ENCODE measurements around the gene METTL5. TPM values are rescaled to one million over a fixed set of nuclear protein-coding genes. Genes with fewer than 3 reads are reported as not detected.
"Not testable (repeated sequence)": the region's sequence is repeated elsewhere in the genome, so short reads cannot be mapped to it uniquely, and the experiment has no call there.

METTL5 gene
- total and polyA plus RNA-seq, 12 donors: 55.7 to 87.3 (median 69.1) TPM

- WGBS, 2 donors: 81 to 84% methylated on average over 1 of the region's 1 CpG
Observed at GRCh38 chr2:169819106-169819505, 5.6 kb downstream of the METTL5 start.

DNA sequence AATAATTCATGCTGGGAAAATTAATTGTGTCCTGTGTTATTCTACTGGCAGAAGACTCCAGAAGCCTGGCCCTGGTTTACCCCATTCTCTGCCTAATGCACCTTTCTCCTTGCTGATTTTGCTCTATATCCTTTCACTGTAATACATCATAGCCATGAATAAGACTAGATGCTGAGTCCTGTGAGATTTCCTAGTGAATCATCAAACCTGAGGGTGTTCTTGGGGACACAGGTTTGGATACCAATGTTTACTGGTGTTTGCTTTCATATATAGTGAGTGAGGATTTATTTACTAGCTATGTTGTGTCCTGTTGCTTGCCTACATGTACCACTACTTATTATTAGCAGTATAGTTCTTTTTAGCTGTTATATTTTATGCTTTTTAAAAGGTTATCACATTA lies 6.5 kb downstream of the METTL5 start:
- peaks cover 0 to 24% (median 16%) of the 10 kb centered on the region in 9 donors for H3K4me1 ChIP-seq
- no peak for ATAC-seq
- peaks cover 0 to 85% (median 32%) of the 10 kb centered on the region in 9 donors for H3K36me3 ChIP-seq
- intact Hi-C loops (cut with DNase I): no loop called here
- TF ChIP-seq, protein P1, sequence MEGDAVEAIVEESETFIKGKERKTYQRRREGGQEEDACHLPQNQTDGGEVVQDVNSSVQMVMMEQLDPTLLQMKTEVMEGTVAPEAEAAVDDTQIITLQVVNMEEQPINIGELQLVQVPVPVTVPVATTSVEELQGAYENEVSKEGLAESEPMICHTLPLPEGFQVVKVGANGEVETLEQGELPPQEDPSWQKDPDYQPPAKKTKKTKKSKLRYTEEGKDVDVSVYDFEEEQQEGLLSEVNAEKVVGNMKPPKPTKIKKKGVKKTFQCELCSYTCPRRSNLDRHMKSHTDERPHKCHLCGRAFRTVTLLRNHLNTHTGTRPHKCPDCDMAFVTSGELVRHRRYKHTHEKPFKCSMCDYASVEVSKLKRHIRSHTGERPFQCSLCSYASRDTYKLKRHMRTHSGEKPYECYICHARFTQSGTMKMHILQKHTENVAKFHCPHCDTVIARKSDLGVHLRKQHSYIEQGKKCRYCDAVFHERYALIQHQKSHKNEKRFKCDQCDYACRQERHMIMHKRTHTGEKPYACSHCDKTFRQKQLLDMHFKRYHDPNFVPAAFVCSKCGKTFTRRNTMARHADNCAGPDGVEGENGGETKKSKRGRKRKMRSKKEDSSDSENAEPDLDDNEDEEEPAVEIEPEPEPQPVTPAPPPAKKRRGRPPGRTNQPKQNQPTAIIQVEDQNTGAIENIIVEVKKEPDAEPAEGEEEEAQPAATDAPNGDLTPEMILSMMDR (IDR thresholded peaks at IDR 0.05): no peak
- no peak for DNase-seq
- no peak overlapping the region for H3K27ac ChIP-seq
- H3K9me3 ChIP-seq: peaks cover 0 to 13% (median 0%) of the 10 kb centered on the region in 11 donors
- no peaks in the 10 kb centered on the region for H3K27me3 ChIP-seq
- H3K4me3 ChIP-seq: no peak overlapping the region

More at GRCh38 chr2:169819106-169819505, 5.6 kb downstream of the METTL5 start:
- H3K9me3 ChIP-seq: peaks cover 0 to 13% (median 0%) of the 10 kb centered on the region in 11 donors
- ATAC-seq: no peak
- DNase-seq: no peak
- no peak overlapping the region for H3K27ac ChIP-seq
- TF ChIP-seq, protein P1 (IDR thresholded peaks at IDR 0.05): no peak
- peaks cover 0 to 33% (median 24%) of the 10 kb centered on the region in 9 donors for H3K4me1 ChIP-seq
- intact Hi-C loops (cut with DNase I): no loop called here
- H3K27me3 ChIP-seq: no peaks in the 10 kb centered on the region
- H3K36me3 ChIP-seq: peaks cover 0 to 76% (median 30%) of the 10 kb centered on the region in 9 donors
- no peak overlapping the region for H3K4me3 ChIP-seq

GRCh38 chr2:169817369-169817768 lies 7.3 kb downstream of the METTL5 start:
- ATAC-seq; DNase-seq; intact Hi-C loops (cut with DNase I); H3K27ac ChIP-seq; H3K4me3 ChIP-seq; H3K27me3 ChIP-seq: not testable (repeated sequence)
- 97 to 99% methylated on average over 6 of the region's 6 CpGs for WGBS, 2 donors
- peaks cover 0 to 13% (median 0%) of the 10 kb centered on the region in 11 donors for H3K9me3 ChIP-seq
- peaks cover 0 to 94% (median 39%) of the 10 kb centered on the region in 9 donors for H3K36me3 ChIP-seq
- peaks cover 0 to 15% (median 7%) of the 10 kb centered on the region in 9 donors for H3K4me1 ChIP-seq

GRCh38 chr2:169816961-169817360 lies 7.7 kb downstream of the METTL5 start:
- H3K27me3 ChIP-seq; H3K4me3 ChIP-seq; intact Hi-C loops (cut with DNase I); H3K27ac ChIP-seq; DNase-seq; ATAC-seq: not testable (repeated sequence)
- H3K36me3 ChIP-seq: peaks cover 0 to 98% (median 44%) of the 10 kb centered on the region in 9 donors
- H3K4me1 ChIP-seq: peaks cover 0 to 11% (median 4%) of the 10 kb centered on the region in 9 donors
- peaks cover 0 to 13% (median 0%) of the 10 kb centered on the region in 11 donors for H3K9me3 ChIP-seq

- WGBS, 2 donors: 50 to 59% methylated on average over 1 of the region's 1 CpG
- ATAC-seq: no peak
Observed at GRCh38 chr2:169815849-169816248, 8.9 kb downstream of the METTL5 start.

More at GRCh38 chr2:169815849-169816248, 8.9 kb downstream of the METTL5 start:
- Histone ChIP-seq H3K36me3 (peaks cover 0 to 100% (median 55%) of the 10 kb centered on the region in 9 donors), H3K27me3 (no peaks in the 10 kb centered on the region), H3K27ac (no peak overlapping the region), H3K4me1 (peaks cover 0 to 4% (median 0%) of the 10 kb centered on the region in 9 donors), H3K9me3 (peaks cover 0 to 13% (median 0%) of the 10 kb centered on the region in 11 donors), H3K4me3 (no peak overlapping the region)
- intact Hi-C loops (cut with DNase I): no loop called here
- DNase-seq: no peak
- TF ChIP-seq, protein P1 (IDR thresholded peaks at IDR 0.05): no peak
